CD14-positive monocyte (primary cell): ENCODE data around the gene SLAMF9. TPM values are rescaled to one million over a fixed set of nuclear protein-coding genes. Genes with fewer than 3 reads are reported as not detected.

ENCODE experiments used
- DNase-seq, 3 donors: peaks; one replicate each; pipeline ENCODE4 v3.0.0-alpha.2; 2011 to 2022
- H2AFZ ChIP-seq: 2 replicates; pipeline ENCODE4 v1.6.0; 2012; ENCODE audit warnings: mild to moderate bottlenecking, low read depth, low read length, inconsistent platforms; ENCODE audit not compliant: insufficient read depth, poor library complexity, severe bottlenecking
- H3K27ac ChIP-seq, 2 donors: 1 replicate in 1 of 2; 2 replicates in 1 of 2; pipeline ENCODE4 v1.5.1; 2012 to 2013; ENCODE audit warnings: low read length in 2 of 2, control low read depth in 1 of 2, inconsistent platforms in 1 of 2, low read depth in 1 of 2, mild to moderate bottlenecking in 1 of 2
- H3K27me3 ChIP-seq, 2 donors: one replicate each; pipeline versions ENCODE4 v1.6.0 to v1.6.1; 2011 to 2013; ENCODE audit warnings: low read length in 2 of 2; ENCODE audit not compliant: control insufficient read depth in 2 of 2, insufficient read depth in 2 of 2
- H3K36me3 ChIP-seq, 2 donors: replicated peaks in 1 of 2; 1 replicate in 1 of 2; 2 replicates in 1 of 2; pipeline versions ENCODE4 v1.5.1 to v1.6.1; 2012 to 2013; ENCODE audit warnings: low read length in 2 of 2, control low read depth in 1 of 2, inconsistent platforms in 1 of 2, mild to moderate bottlenecking in 1 of 2; ENCODE audit not compliant: insufficient read depth in 2 of 2, control insufficient read depth in 1 of 2
- H3K4me1 ChIP-seq, 2 donors: 1 replicate in 1 of 2; 2 replicates in 1 of 2; pipeline versions ENCODE4 v1.5.1 to v1.6.1; 2012 to 2013; ENCODE audit warnings: low read length in 2 of 2, control low read depth in 1 of 2, inconsistent platforms in 1 of 2, mild to moderate bottlenecking in 1 of 2, moderate library complexity in 1 of 2; ENCODE audit not compliant: insufficient read depth in 2 of 2, control insufficient read depth in 1 of 2
- H3K4me2 ChIP-seq: replicated peaks from 2 replicates; pipeline ENCODE3; 2012; ENCODE audit warnings: low read length, moderate library complexity, mild to moderate bottlenecking; ENCODE audit not compliant: poor library complexity, severe bottlenecking; ENCODE audit errors: extremely low read depth
- H3K4me3 ChIP-seq, 3 experiments: fragments of 200-600 bp in 1 of 3; sonication (generic) in 1 of 3; replicated peaks in 1 of 3; 1 replicate in 2 of 3; 2 replicates in 1 of 3; pipeline ENCODE4 v1.5.1; 2011 to 2013; ENCODE audit warnings: low read length in 3 of 3, mild to moderate bottlenecking in 3 of 3, control low read depth in 2 of 3, low read depth in 2 of 3, inconsistent platforms in 1 of 3, moderate library complexity in 1 of 3
- H3K79me2 ChIP-seq: 2 replicates; pipeline ENCODE4 v1.6.0; 2012; ENCODE audit warnings: mild to moderate bottlenecking, control low read depth, inconsistent platforms, low read length, moderate library complexity; ENCODE audit not compliant: insufficient read depth
- H3K9ac ChIP-seq: 2 replicates; pipeline ENCODE4 v1.6.0; 2017; ENCODE audit warnings: low read length, mild to moderate bottlenecking; ENCODE audit not compliant: insufficient read depth, poor library complexity, severe bottlenecking
- H3K9me3 ChIP-seq, 2 donors: replicated peaks in 1 of 2; 1 replicate in 1 of 2; 2 replicates in 1 of 2; pipeline versions ENCODE4 v1.5.1 to v1.6.1; 2012 to 2013; ENCODE audit warnings: low read length in 2 of 2, control low read depth in 1 of 2; ENCODE audit not compliant: control insufficient read depth in 1 of 2, insufficient read depth in 1 of 2
- H4K20me1 ChIP-seq: 2 replicates; pipeline ENCODE4 v1.6.0; 2012; ENCODE audit warnings: mild to moderate bottlenecking, low read length, control low read depth, moderate library complexity; ENCODE audit not compliant: insufficient read depth
- H3K27ac Mint-ChIP-seq, 7 donors: one replicate each; pipeline ENCODE4 v1.8.0; 2020; ENCODE audit warnings: mild to moderate bottlenecking in 7 of 7, mixed read lengths in 7 of 7, moderate library complexity in 6 of 7, inconsistent platforms in 2 of 7
- H3K27me3 Mint-ChIP-seq, 3 donors: one replicate each; pipeline ENCODE4 v1.8.0; 2021 to 2022; ENCODE audit warnings: low read depth in 3 of 3, mild to moderate bottlenecking in 3 of 3, mixed read lengths in 3 of 3, moderate library complexity in 3 of 3, inconsistent platforms in 1 of 3
- H3K36me3 Mint-ChIP-seq, 2 donors: one replicate each; pipeline ENCODE4 v1.8.0; 2020; ENCODE audit warnings: mixed read lengths in 2 of 2, inconsistent platforms in 1 of 2, mild to moderate bottlenecking in 1 of 2
- H3K4me1 Mint-ChIP-seq: one replicate; pipeline ENCODE4 v1.8.0; 2020; ENCODE audit warnings: mild to moderate bottlenecking, mixed read lengths
- H3K4me3 Mint-ChIP-seq, 2 donors: one replicate each; pipeline ENCODE4 v1.8.0; 2020; ENCODE audit warnings: mild to moderate bottlenecking in 2 of 2, mixed read lengths in 2 of 2, moderate library complexity in 1 of 2
- H3K9me3 Mint-ChIP-seq, 7 donors: one replicate each; pipeline ENCODE4 v1.8.0; 2020 to 2022; ENCODE audit warnings: mixed read lengths in 7 of 7, mild to moderate bottlenecking in 6 of 7, moderate library complexity in 6 of 7, inconsistent platforms in 2 of 7
- CTCF ChIP-seq: fragments of 200-600 bp; IDR thresholded peaks from one replicate; pipeline ENCODE4 v1.8.0; 2022; ENCODE audit warnings: antibody characterized with exemption, mild to moderate bottlenecking
- WGBS: methylation state at CpG from one replicate; pipeline ENCODE4 v1.1.5; 2013; ENCODE audit warnings: missing lambda C conversion rate; ENCODE audit not compliant: insufficient coverage; 5-methylcytosine and 5-hydroxymethylcytosine counted together
- intact Hi-C, 2 donors: fragments of 100-400 bp; cut with micrococcal nuclease; formaldehyde crosslinking; loops; one replicate each; pipeline versions ENCODE4 v1.15.0 to v1.15.1; 2023
- polyA plus RNA-seq, 3 donors: library from polyadenylated mRNA; depleted of rRNA in 1 of 3; unstranded in 2 of 3; stranded (reverse) in 1 of 3; fragments of 300-500 nt in 2 of 3; fragments of >200 nt in 1 of 3; fragmentation: Illumina TruSeq in 2 of 3; gene quantifications; 1 replicate in 2 of 3; 2 replicates in 1 of 3; pipeline ENCODE4 v1.2.3, GENCODE V29; 2012 to 2021

Gene SLAMF9
- polyA plus RNA-seq, 3 donors = 0.17 TPM; not detected in 2

DNA sequence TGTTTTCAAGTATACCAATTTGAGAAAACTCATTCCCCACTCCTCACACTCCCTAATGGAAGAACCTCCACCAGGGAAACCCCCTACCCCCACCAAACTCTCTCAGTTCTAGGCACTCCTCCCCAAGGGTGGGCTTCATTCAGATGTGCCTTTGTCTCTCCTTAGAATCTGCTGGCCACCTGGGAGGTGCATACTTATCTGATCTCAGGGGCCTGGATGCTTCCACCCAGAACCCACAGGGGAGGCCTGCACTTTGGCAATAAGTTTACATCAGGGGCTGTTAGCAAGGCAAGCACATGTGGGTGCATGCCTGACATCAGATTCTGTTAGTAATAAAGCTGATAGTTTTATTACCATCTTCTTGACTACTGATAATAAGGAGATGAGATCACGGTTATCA lies 32.5 kb upstream of the SLAMF9 start:
- no peak overlapping the region for H3K4me3 Mint-ChIP-seq
- H3K4me3 ChIP-seq = no peak overlapping the region
- no peak overlapping the region for H2AFZ ChIP-seq
- WGBS = no CpG with 5 or more reads among the region's 1 CpG
- no peak for DNase-seq
- H3K27me3 ChIP-seq = peaks cover 0 to 5% of the 10 kb centered on the region in 2 donors
- H3K27ac Mint-ChIP-seq = no peak overlapping the region
- no peak overlapping the region for H3K27ac ChIP-seq
- no peak overlapping the region for H3K4me2 ChIP-seq
- no peak for TF ChIP-seq CTCF
- peaks cover 3 to 6% of the 10 kb centered on the region in 2 donors for H3K4me1 ChIP-seq
- intact Hi-C loops = no loop called here
- no peaks in the 10 kb centered on the region for H3K36me3 ChIP-seq
- H3K27me3 Mint-ChIP-seq = peaks cover 5 to 9% (median 8%) of the 10 kb centered on the region in 3 donors
- H4K20me1 ChIP-seq = no peaks in the 10 kb centered on the region
- H3K9me3 ChIP-seq = no peaks in the 10 kb centered on the region
- no peak overlapping the region for H3K9ac ChIP-seq
- H3K9me3 Mint-ChIP-seq = no peaks in the 10 kb centered on the region
- H3K4me1 Mint-ChIP-seq = peaks cover 10% of the 10 kb centered on the region
- H3K36me3 Mint-ChIP-seq = no peaks in the 10 kb centered on the region
- no peaks in the 10 kb centered on the region for H3K79me2 ChIP-seq

DNA sequence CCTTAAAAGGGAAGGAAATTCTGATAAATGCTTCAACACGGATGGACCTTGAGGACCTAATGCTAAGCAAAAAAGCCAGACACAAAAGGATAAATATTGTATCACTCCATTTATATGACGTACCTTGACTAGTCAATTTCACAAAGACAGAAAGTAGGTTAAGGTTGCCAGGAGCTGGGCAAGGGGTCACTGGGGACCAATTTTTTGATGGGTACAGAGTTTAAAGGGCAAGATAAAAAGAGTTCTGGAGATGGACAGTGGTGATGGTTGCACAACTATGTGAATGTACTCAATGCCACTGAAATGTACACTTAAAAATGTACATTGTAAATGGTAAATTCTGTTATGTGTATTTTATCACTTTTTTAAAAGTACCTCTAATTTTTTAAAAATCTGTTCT lies 32.1 kb upstream of the SLAMF9 start:
- Histone ChIP-seq H3K4me3 (no peak overlapping the region), H3K9ac (no peak overlapping the region), H3K79me2 (no peaks in the 10 kb centered on the region), H3K9me3 (no peaks in the 10 kb centered on the region), H3K27me3 (peaks cover 0 to 5% of the 10 kb centered on the region in 2 donors), H3K4me2 (no peak overlapping the region), H4K20me1 (no peaks in the 10 kb centered on the region), H3K27ac (no peak overlapping the region), H2AFZ (no peak overlapping the region), H3K4me1 (peaks cover 0 to 2% of the 10 kb centered on the region in 2 donors), H3K36me3 (no peaks in the 10 kb centered on the region)
- intact Hi-C loops = no loop called here
- Mint-ChIP-seq H3K4me3 (no peak overlapping the region), H3K36me3 (no peaks in the 10 kb centered on the region), H3K27ac (no peak overlapping the region), H3K27me3 (peaks cover 5 to 9% (median 8%) of the 10 kb centered on the region in 3 donors), H3K9me3 (no peaks in the 10 kb centered on the region), H3K4me1 (peaks cover 6% of the 10 kb centered on the region)
- WGBS = no CpG with 5 or more reads among the region's 2 CpGs
- TF ChIP-seq CTCF = no peak
- DNase-seq = no peak
